ENCODE results near the gene CRHR2. TPM values are rescaled to one million over a fixed set of nuclear protein-coding genes. Genes with fewer than 3 reads are reported as not detected.

CRHR2 gene
- total RNA-seq, 1 donor from 2014 or later, result not detected

- DNase-seq (ENCODE audit: low read depth, low spot score), result no peak
Observed at GRCh38 chr7:30707391-30708357, 25.4 kb upstream of the CRHR2 start.

- DNase-seq (ENCODE audit: low read depth, low spot score), result no peak
Observed at GRCh38 chr7:30706908-30707307, 24.7 kb upstream of the CRHR2 start.

GRCh38 chr7:30706316-30706715 lies 24.1 kb upstream of the CRHR2 start:
- no peak for DNase-seq (ENCODE audit: low read depth, low spot score)

DNA sequence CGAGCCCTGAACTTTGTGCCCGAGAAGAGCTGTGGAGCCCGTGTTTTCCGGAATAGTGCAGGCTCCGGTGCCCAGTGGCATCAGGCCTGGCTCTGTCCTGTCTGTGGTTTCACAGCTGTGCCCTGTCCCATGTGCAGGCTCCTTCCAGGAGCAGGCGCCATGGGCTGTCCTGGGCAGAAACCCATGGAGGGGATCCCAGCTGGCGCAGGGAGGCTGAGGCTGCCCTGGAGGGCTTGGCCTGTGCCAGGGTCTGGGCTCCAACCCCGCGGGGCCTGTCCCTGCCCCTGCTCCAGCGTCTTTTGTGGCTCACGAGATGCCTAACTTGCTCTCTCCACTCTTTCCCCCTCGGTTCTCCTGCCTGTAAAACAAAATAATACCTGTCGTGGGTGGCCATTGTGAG lies 23.3 kb upstream of the CRHR2 start:
- no peak for DNase-seq (ENCODE audit: low read depth, low spot score)

DNA sequence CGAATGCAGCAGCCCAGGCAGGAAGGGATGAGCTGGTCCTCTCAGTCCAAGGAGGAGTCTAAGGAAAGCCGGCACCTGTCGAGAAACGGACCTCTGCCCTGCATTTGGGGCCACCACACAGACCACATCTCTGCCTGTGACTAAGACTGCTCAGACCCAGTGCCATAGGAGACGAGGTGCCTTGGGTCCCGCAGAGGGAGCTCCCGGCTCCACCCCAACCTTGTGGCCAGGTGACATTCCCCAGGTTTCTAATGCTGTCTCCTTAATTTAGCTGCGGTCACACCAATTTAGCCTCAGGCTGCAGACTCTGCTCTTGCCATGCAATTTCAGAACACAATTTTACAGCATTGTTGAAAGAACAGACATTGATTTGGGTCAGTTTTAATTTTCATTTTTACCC lies 22.8 kb upstream of the CRHR2 start:
- no peak for DNase-seq (ENCODE audit: low read depth, low spot score)

- no peak for DNase-seq (ENCODE audit: low read depth, low spot score)
Observed at GRCh38 chr7:30703756-30704155, 21.5 kb upstream of the CRHR2 start.

- no peak for DNase-seq (ENCODE audit: low read depth, low spot score)
Observed at GRCh38 chr7:30702200-30702599, 19.9 kb upstream of the CRHR2 start.

DNA sequence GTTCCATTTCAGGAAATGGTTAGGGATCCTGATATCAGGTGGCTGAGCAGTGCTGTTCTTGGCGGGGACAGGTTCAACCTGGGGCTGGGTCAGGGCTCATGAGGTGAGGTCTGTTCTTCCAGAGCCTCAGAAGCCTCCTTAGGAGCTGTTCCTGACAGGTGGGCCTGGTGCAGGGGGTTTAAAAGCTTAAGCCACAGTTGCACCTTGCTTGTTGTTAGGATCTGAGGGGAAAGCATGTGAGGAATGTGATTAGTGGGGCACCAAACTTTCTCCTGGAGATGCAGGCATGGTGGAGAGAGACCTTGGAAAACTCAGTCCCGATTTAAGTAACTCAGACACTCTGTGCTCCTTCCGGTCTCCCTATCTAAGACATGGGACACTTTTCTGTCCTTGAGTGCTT lies 18.7 kb upstream of the CRHR2 start:
- no peak for DNase-seq (ENCODE audit: low read depth, low spot score)

GRCh38 chr7:30699706-30700495 lies 17.6 kb upstream of the CRHR2 start:
- DNase-seq (ENCODE audit: low read depth, low spot score), result no peak

DNA sequence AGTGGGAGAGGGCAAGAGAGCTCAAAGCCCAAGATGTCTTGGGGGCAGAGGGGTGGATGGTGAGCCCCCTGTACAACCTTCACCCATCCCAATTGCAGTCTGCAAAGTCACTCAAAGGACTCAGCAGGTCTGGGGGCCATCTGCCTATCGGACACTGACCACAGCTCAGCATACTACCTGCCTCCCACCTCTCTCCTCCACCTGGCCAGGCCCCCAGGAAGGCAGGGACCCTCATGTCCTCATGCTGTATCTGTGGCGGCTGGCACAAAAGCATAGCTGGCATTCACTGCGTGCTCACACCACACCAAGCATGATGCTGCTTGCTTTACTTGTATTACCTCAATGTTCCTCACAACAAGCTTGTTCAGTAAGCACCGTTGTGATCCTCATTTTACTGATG lies 16.2 kb upstream of the CRHR2 start:
- DNase-seq (ENCODE audit: low read depth, low spot score), result no peak

GRCh38 chr7:30697719-30698460 lies 15.6 kb upstream of the CRHR2 start:
- DNase-seq (ENCODE audit: low read depth, low spot score), result no peak

GRCh38 chr7:30694774-30695721 lies 12.8 kb upstream of the CRHR2 start:
- no peak for DNase-seq (ENCODE audit: low read depth, low spot score)

- no peak for DNase-seq (ENCODE audit: low read depth, low spot score)
Observed at GRCh38 chr7:30694218-30694745, 12.0 kb upstream of the CRHR2 start.

GRCh38 chr7:30692882-30693281 lies 10.6 kb upstream of the CRHR2 start:
- DNase-seq (ENCODE audit: low read depth, low spot score), result no peak

GRCh38 chr7:30692438-30692837 lies 10.2 kb upstream of the CRHR2 start:
- DNase-seq (ENCODE audit: low read depth, low spot score), result no peak

- no peak for DNase-seq (ENCODE audit: low read depth, low spot score)
Observed at GRCh38 chr7:30690011-30690410, 7.8 kb upstream of the CRHR2 start.

GRCh38 chr7:30688718-30689221 lies 6.5 kb upstream of the CRHR2 start:
- DNase-seq (ENCODE audit: low read depth, low spot score), result no peak

GRCh38 chr7:30687604-30688003 lies 5.3 kb upstream of the CRHR2 start:
- no peak for DNase-seq (ENCODE audit: low read depth, low spot score)

DNA sequence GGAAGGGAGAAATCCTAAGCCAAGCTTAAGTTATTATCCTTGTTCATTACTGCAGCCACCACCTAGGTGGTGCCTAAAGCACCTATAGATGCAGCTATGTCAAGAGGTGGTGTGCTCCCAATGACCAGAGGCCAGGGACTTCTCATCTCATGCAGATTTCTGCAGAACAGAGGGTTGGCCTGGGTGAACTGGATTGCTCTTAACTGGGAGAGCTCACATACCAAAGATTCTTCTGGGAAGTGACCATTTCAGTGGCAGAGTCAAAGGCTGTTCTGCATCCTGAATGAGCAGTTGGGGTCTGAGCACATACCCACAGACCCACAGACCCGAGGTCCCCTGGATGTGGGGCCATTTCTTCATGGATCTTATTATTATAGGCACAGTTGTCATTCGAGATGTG lies 2.1 kb upstream of the CRHR2 start:
- no peak for DNase-seq (ENCODE audit: low read depth, low spot score)

GRCh38 chr7:30683816-30684215 lies 1.6 kb upstream of the CRHR2 start:
- DNase-seq (ENCODE audit: low read depth, low spot score), result no peak
